KMS-11 (cell line): ENCODE data around the gene TMTC1.

Source experiments
- H2AFZ ChIP-seq: fragments of 200-600 bp; sonication (generic); 2 replicates; pipeline ENCODE4 v1.6.1; 2016; ENCODE audit warnings: antibody characterized with exemption, mixed run types, low read depth
- H3K27ac ChIP-seq: fragments of 200-600 bp; sonication (generic); 2 replicates; pipeline ENCODE4 v1.6.1; 2016; ENCODE audit warnings: mild to moderate bottlenecking, mixed run types
- H3K27me3 ChIP-seq: fragments of 200-600 bp; sonication (generic); 2 replicates; pipeline ENCODE4 v1.6.1; 2017; ENCODE audit warnings: mild to moderate bottlenecking, low read depth, mixed run types, moderate library complexity; ENCODE audit not compliant: insufficient read depth
- H3K36me3 ChIP-seq: fragments of 200-600 bp; sonication (generic); 2 replicates; pipeline ENCODE4 v1.6.1; 2017; ENCODE audit warnings: mild to moderate bottlenecking, mixed run types; ENCODE audit not compliant: insufficient read depth
- H3K4me1 ChIP-seq: fragments of 200-600 bp; sonication (generic); 2 replicates; pipeline ENCODE4 v1.6.1; 2016; ENCODE audit warnings: mild to moderate bottlenecking, low read depth, mixed run types; ENCODE audit not compliant: poor library complexity, severe bottlenecking
- H3K4me2 ChIP-seq: fragments of 200-600 bp; sonication (generic); 2 replicates; pipeline ENCODE4 v1.7.0; 2016; ENCODE audit warnings: mild to moderate bottlenecking, mixed run types
- H3K4me3 ChIP-seq: fragments of 200-600 bp; sonication (generic); IDR thresholded peaks from 2 replicates; pipeline ENCODE4 v1.6.1; 2017; ENCODE audit warnings: low read depth, low read length, mixed read lengths; ENCODE audit not compliant: insufficient read depth
- H3K79me2 ChIP-seq: fragments of 200-600 bp; sonication (generic); 2 replicates; pipeline ENCODE4 v1.6.1; 2016; ENCODE audit warnings: low read depth, mixed run types; ENCODE audit not compliant: insufficient read depth
- H3K9ac ChIP-seq: fragments of 200-600 bp; sonication (generic); 2 replicates; pipeline ENCODE4 v1.6.1; 2016; ENCODE audit warnings: mild to moderate bottlenecking, mixed run types
- H4K20me1 ChIP-seq: fragments of 200-600 bp; sonication (generic); 2 replicates; pipeline ENCODE4 v1.6.1; 2016; ENCODE audit warnings: mild to moderate bottlenecking, mixed run types; ENCODE audit not compliant: insufficient read depth
- TF ChIP-seq, protein P1 (sequence below): fragments of 200-600 bp; sonication (generic); conservative IDR thresholded peaks from 2 replicates; pipeline ENCODE4 v1.6.1; 2017; ENCODE audit warnings: low read depth, mild to moderate bottlenecking, antibody characterized with exemption, low read length, moderate library complexity, mixed read lengths

Gene TMTC1

DNA sequence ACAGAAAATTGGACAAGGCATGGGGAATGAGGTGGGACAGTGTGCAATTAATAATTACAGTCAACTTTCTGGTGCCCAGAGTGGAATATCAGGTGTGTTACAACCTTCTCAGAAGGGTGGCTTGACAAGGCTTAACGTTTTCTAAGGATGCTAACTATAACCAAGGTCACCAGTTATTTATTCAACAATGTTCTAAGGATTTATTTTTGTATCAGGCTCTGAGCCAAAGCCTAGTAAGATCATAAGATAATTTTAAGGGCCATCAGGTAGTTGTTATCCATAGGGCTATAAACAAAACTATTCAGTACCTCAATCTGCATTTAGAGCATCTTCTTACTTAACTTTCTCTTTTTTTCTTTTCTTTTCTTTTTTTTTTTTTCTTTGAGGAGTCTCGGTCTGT is 134.0 kb downstream of the TMTC1 start:
- Histone ChIP-seq H3K9ac (no peak overlapping the region), H3K36me3 (no peaks in the 10 kb centered on the region), H3K27ac (no peak overlapping the region), H3K4me3 (no peak overlapping the region), H3K4me2 (no peak overlapping the region), H3K4me1 (no peaks in the 10 kb centered on the region), H4K20me1 (no peaks in the 10 kb centered on the region), H2AFZ (no peak overlapping the region), H3K79me2 (no peaks in the 10 kb centered on the region), H3K27me3 (no peaks in the 10 kb centered on the region)
- TF ChIP-seq, protein P1, sequence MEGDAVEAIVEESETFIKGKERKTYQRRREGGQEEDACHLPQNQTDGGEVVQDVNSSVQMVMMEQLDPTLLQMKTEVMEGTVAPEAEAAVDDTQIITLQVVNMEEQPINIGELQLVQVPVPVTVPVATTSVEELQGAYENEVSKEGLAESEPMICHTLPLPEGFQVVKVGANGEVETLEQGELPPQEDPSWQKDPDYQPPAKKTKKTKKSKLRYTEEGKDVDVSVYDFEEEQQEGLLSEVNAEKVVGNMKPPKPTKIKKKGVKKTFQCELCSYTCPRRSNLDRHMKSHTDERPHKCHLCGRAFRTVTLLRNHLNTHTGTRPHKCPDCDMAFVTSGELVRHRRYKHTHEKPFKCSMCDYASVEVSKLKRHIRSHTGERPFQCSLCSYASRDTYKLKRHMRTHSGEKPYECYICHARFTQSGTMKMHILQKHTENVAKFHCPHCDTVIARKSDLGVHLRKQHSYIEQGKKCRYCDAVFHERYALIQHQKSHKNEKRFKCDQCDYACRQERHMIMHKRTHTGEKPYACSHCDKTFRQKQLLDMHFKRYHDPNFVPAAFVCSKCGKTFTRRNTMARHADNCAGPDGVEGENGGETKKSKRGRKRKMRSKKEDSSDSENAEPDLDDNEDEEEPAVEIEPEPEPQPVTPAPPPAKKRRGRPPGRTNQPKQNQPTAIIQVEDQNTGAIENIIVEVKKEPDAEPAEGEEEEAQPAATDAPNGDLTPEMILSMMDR: no peak

DNA sequence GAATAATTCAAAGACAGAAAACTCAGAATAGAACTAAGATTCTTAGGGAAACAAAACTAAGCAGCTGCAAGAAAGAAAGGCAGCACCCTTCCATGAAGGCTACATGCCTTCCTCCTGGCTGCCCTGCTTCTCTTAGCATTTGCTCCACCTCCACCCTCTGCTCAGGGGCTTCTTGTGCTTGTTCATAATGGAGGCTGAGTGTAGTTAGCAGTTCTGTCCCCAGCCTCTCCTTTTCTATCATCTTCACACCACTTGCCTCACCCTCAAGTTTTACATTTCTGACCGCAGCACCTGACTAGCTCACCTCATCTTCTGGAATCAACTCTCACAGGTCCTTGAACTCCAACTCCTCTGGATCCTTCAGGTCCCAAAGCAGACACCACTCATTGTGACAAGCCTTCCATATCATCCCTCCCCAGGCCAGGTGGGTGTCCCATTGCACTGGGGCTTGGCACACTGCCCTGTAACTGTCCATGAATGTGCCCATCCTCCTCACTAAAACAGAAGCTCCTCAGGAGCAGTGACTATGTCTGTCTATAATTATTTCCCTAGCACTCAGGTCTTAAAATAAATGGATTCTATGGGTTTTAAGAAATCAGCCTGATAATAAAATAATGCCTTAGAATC is 139.1 kb downstream of the TMTC1 start:
- TF ChIP-seq, protein P1: no peak
- H3K27ac ChIP-seq: no peak overlapping the region

DNA sequence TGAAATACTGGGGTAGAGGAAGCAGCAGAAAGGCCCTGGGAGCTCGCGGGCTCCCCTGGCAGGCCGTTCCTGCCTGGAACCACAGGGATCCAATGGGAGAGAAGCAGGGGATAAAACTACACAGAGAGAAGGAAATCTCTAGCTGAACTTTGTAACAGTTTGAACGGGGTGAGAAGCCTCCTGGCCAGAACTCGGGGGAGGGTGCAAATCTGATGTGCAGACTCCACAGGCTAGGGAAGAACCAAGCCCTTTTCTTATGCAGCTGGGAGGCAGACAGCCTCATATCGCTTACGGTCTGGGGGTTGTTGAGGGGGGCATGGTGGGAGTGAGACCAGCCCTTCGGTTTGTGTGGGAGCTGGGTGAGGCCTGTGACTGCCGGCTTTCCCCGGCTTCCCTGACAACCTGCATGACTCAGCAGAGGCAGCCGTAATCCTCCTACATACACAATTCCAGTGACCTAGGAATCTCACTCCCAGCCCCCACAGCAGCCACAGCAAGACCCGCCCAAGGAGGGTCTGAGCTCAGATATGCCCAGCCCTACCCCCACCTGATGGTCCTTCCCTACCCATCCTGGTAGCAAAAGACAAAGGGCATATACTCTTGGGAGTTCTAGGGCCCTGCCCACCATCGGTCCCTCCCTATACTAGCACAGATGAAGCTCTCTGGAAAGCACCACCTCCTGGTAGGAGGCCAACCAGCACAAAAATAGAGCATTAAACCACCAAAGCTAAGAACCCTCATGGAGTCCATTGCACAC is 143.0 kb downstream of the TMTC1 start:
- Histone ChIP-seq H3K36me3 (no peaks in the 10 kb centered on the region), H4K20me1 (no peaks in the 10 kb centered on the region), H3K4me2 (no peak overlapping the region), H3K79me2 (no peaks in the 10 kb centered on the region), H3K27me3 (no peaks in the 10 kb centered on the region), H3K4me1 (no peaks in the 10 kb centered on the region), H3K27ac (no peak overlapping the region), H2AFZ (no peak overlapping the region), H3K4me3 (no peak overlapping the region), H3K9ac (no peak overlapping the region)
- TF ChIP-seq, protein P1: no peak

More for the DNA sequence above, 139.1 kb downstream of the TMTC1 start:
- Histone ChIP-seq H2AFZ (no peak overlapping the region), H3K4me1 (no peaks in the 10 kb centered on the region), H3K4me3 (no peak overlapping the region), H3K27me3 (no peaks in the 10 kb centered on the region), H3K9ac (no peak overlapping the region), H3K79me2 (no peaks in the 10 kb centered on the region), H3K4me2 (no peak overlapping the region), H4K20me1 (no peaks in the 10 kb centered on the region), H3K36me3 (no peaks in the 10 kb centered on the region)

DNA sequence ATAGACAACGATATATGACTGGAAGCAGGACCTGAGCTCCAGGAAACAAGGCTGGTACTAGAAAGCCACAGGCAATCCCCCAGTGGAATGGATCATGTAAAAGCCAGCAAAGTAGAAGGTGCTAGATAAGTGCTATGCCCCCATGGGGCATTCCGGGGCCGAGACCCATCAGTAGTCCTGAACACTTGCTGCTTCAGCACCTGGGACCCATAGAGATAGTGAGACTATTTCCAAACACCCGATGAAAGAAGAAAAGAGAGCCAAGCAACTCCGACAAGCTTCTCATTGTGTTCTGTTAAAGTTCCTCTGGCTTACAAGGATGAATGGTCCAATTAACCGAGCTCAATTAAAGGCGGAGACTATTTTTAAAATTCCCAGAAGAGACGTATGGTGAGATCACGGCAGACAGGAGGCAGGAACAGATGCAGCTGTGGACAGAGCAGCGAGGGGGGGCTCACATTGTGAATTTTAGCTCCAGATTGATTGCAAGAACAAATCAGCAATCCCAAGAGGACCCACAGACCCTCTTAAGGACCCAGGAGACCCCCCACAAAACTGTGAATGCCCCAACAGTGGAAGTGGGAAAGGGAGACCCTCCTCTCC is 143.7 kb downstream of the TMTC1 start:
- no peaks in the 10 kb centered on the region for H3K4me1 ChIP-seq
- no peak overlapping the region for H3K4me2 ChIP-seq
- H3K4me3 ChIP-seq: no peak overlapping the region
- H3K27ac ChIP-seq: no peak overlapping the region
- H3K36me3 ChIP-seq: no peaks in the 10 kb centered on the region
- TF ChIP-seq, protein P1: no peak
- no peak overlapping the region for H2AFZ ChIP-seq
- H4K20me1 ChIP-seq: no peaks in the 10 kb centered on the region
- H3K9ac ChIP-seq: no peak overlapping the region
- H3K79me2 ChIP-seq: no peaks in the 10 kb centered on the region
- no peaks in the 10 kb centered on the region for H3K27me3 ChIP-seq
